SIG-M5 treated with dmso at 0.1 percent for 504 hours (cell line): ENCODE results near the gene COL6A2.

Source experiments
- DNase-seq: peaks from one replicate; lab custom pipeline; 2025; ENCODE audit not compliant: unreplicated experiment; lab: John Stamatoyannopoulos, UW

COL6A2 gene

DNA sequence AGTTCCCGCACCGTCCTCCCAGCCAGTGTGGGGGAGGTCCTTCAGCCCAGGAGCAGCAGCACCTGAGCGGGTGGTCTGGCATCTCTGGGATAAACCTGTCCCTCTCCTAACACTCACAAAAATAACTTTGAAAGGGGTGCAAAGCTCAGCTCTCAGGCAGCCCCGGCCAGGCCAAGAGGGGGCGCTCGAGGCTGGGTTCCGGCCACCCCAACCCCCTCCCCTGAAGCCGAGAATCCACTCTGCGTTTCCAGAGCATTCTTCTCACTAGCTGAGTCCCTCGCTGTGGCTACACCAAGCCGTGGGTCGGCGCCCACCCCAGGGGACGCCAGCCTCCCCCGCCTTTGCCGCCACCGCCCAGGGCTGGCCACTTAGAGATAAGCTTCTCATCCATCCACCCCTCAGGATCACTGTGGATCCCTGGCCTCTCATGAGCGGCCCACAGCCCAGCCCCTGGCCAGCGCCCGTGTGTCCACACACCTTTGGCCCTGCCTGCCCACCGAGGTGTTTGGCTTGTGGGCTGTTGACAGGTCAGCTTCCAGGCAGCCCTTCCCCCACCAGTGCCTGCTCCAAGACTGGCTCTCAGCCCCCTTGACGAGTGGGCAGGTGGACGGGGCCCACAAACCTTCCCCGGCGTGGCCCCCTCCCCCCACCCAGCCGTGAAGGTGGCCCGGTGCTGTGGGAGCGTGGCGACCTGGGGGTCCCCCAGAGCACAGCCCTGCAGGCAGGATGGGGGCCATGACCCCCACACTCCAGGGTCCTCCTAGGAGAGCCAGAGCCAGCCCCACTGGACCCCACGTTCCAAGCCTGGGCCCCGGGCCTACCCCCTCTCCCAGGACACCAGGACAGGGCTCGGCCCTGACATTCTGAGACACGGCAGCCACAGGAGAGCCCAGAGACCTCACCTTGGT, 55.6 kb downstream of the COL6A2 start:
- DNase-seq: peak; percentile 9

DNA sequence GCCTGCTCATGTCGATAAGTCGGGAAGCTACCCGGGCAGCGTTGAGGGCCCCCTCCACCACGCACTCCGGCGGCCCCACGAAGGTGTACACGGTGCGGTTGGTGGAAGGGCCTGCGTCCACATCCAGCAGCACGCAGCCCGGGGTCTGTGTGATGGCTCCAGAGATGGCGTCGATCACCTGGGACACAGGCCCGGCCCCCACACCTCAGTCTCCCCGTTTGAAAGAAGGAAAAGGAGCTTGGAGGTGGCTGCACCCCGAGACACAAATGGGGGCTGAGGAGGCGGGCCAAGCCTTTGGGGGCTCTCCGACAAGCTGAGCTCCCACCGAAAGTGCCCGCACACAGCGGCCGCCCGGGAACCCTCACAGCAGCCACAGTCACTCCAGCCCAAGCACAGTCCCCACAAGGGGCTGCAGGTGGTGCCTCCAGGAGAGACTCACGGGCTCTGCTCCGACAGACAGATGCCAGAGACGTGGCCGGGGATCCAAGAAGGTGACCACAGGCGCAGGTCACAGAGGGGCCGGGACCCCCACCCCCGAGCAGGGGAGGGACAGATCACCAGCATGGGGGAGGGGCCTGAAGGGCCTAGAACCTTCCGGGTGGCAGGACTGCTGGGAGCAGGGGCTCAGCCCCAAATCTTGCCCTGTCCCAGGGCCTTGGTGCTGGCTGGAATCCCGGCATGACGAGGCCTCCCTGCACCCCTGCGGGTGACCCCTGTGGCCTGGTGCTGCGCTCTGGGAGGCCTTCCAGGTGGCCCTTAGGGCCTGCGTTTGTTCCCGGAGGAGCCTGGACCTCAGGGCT, 56.4 kb downstream of the COL6A2 start:
- no peak for DNase-seq

DNA sequence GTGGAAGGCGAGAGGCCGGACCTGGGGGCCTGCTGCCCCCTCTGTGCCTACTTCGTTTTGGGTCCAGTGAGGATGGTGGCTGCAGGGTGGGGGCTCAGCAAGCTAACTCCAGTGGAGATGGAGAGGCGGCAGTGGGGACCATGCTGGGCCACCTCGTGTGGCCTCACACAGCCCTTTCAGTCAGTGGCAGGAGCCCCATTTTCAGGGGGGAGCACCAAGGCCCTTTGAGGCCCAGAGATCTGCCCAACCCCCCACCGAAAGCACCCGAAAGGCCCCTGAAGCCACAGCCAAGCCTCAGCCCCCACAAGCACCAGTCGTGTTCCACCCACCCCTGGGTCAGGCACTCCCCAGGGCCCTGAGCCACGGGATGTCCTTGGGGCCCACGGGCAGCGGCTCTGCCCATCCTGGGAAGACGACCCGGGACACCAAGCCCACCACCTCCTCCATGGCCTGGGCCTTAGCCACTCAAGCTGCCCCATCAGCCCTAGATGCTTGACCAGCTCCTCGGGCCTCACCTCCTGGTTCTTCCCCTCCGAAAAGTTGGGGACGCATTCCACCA, 57.1 kb downstream of the COL6A2 start:
- DNase-seq: no peak

DNA sequence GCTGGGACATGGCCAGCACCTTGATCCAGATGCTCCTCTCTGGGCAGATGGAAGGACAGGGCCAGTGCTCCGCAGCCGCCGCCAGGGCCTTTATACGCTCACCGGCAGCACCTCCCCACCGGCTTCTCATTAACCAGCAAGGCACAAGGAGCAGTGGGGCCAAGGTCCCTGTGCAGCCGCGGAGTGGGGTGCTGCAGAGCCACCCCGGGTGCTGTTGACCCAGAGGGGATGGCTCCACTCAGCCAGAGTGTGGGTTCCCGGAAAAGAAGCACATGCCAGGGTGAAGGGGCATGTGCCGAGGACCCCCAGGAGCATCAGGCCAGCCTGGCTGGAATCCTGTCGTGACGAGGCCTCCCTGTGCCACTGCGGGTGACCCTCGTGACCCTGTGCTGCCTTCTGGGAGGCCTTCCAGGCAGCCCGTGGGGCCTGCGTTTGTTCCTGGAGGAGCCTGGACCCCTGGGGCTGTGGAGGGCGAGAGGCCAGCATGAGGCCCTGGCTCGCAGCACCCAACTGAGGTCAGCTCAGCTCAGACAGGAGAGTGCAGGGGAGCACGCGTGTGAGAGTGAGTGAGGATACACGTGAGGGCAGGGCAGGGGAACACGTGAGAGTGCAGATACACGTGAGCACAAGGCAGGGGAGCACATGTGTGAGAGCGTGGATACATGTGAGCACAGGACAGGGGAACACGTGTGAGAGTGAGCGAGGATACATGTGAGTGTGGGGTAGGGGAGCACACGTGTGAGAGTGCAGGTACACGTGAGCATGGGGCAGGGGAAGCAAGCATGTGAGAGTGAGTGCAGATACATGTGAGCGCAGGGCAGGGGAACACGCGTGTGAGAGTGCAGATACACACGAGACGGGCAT, 57.8 kb downstream of the COL6A2 start, which contains the start of gene FTCD:
Gene FTCD, minus strand, starts transcription at position 66 of the 864 bp plus-strand sequence. Its CDS starts 56 bp downstream, at position 10.
- DNase-seq: no peak

- no peak for DNase-seq
Measured at GRCh38 chr21:46156378-46156645, 58.4 kb downstream of the COL6A2 start.

GRCh38 chr21:46156678-46157077, 58.8 kb downstream of the COL6A2 start:
- no peak for DNase-seq

DNA sequence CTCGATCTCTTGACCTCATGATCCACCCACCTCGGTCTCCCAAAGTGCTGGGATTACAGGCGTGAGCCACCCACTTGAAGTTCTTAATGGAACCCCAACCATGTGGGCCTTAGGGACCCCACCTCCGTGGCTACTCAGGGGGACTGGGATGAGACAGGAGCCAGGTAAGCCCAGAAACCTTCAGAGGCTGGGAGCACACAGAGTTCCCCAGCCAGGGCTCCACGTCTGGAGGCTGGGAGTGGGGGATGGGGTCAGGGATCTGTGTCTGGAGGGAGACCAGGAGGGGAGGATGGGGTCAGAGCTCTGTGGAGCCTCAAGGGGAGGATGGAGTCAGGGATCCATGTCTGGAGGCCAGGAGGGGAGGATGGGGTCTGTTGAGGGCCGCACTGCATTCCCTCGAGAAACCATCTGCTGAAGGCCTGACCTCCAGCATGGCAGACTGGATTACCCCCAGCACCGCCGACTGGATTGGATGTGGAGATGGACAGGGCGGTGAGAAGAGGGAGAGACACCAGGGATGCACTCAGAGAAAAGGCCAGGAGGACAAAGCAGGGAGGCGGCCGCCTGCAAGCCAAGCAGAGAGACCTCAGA, 59.6 kb downstream of the COL6A2 start:
- no peak for DNase-seq

- DNase-seq: no peak
Measured at GRCh38 chr21:46157987-46158451, 60.1 kb downstream of the COL6A2 start.

- no peak for DNase-seq
Measured at GRCh38 chr21:46158666-46159300, 60.9 kb downstream of the COL6A2 start.

GRCh38 chr21:46159390-46159789, 61.5 kb downstream of the COL6A2 start:
- DNase-seq: no peak

DNA sequence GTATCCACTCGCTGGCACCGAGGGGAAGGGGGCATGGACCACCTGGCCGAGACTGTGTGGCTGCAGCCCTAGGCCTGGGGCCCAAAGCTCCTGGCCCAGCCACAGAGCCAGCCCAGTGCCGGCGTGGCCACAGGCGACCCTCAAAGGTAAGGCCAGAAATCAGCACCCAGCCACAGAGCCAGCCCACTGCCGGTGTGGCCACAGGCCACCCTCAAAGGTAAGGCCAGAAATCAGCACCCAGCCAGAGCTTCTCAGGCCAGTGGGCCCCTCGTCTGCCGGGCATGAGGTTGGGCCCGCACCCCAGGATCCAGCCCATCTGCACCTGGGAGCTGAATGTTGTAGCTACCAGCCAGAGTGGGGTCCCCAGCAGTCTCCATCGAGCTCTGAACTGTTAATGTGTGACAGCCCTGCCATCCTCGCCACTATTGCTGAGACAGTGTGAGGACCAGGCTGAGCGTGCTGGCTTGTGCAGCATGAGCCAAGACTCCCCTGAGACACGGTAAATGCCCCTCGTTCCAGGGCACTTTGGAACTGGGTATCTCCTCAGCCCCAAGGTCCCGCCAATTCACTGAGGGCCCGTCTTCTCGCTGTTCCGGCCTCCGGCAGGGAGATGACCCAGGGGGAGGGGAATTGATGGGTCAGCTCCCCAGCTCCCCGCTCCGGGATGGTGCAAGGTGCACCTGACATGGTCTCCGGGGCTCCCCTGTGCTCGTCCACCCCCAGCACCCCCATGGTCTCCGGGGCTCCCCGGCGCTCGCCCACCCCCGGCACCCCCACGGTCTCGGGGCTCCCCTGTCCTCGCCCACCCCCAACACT, 62.1 kb downstream of the COL6A2 start:
- DNase-seq: no peak

- DNase-seq: no peak
Measured at GRCh38 chr21:46160657-46160906, 62.7 kb downstream of the COL6A2 start.

DNA sequence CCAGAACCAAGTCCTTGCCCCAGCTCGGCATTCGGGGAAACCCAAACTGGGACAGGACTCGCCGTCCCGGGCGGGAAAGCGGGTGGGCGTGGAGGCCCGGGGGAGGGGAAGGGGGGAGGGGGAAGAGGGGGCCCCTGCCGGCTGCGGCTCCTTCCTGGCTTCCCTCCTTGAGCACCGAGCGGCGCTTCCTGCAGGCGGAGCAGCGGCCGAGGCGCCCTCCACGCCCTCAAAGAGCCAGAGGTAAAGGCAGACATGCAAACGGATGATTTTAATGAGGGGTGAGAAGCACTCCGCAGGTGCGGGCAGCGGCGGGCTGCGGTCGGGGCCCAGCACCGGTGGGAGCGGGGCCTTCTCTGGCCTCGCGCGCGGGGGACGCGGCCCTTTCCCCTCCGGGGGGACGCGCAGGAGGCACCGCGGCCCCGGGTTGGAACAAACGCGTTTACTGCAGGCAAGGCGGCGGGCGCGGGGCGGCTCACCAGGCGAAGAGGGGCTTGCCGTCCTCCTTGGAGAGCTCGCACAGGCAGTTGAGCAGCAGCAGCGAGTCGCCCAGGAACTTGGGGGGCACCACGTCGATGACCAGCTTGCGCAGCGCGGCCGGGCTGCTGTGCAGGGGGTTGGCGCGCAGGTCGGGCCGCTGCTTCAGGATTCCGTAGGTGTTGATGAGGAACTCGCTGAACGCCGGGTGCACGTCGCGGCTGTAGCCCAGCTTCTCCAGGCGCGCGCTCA, 63.2 kb downstream of the COL6A2 start:
- no peak for DNase-seq

- no peak for DNase-seq
Measured at GRCh38 chr21:46161633-46162592, 64.0 kb downstream of the COL6A2 start.

- DNase-seq: no peak
Measured at GRCh38 chr21:46163380-46163779, 65.5 kb downstream of the COL6A2 start.

DNA sequence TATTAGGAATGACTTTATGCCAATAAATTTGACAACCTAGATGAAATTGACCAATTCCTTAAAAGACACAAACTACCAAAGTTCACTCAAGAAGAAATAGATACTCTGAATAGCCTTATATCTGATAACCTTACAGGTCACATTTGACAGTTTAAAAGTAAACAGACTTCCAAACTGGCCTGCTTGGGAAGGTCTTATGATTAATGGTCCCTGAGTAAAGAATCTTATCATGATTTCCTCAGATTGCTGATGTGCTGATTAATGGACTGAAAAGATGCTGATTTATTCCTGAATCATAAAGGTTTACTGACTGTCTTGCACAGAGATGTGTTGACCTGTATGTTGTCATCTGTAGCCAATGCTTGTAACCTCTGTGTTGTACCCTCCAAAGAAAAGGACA, 67.2 kb downstream of the COL6A2 start:
- DNase-seq: no peak

- DNase-seq: no peak
Measured at GRCh38 chr21:46168238-46168637, 70.3 kb downstream of the COL6A2 start.
